Activated CD8-positive, alpha-beta memory T cell treated with anti-CD3 and anti-CD28 coated beads for 36 hours (primary cell): ENCODE results near the gene MICAL3. TPM values are rescaled to one million over a fixed set of nuclear protein-coding genes. Genes with fewer than 3 reads are reported as not detected.
"Not testable (repeated sequence)": the region's sequence is repeated elsewhere in the genome, so short reads cannot be mapped to it uniquely, and the experiment has no call there.

Source experiments
- CTCF ChIA-PET: fragments of 350-600 bp; sonication (Branson Sonifier 250); formaldehyde crosslinking; loops from one replicate; lab custom pipeline; 2021; ENCODE audit warnings: antibody characterized with exemption; lab: Charles Lee
- POLR2A ChIA-PET: fragments of 350-600 bp; sonication (Branson Sonifier 250); formaldehyde crosslinking; loops from one replicate; lab custom pipeline; 2021; ENCODE audit warnings: antibody characterized with exemption; lab: Charles Lee
- total RNA-seq, 2 experiments: library from RNA; stranded (reverse); gene quantifications; one replicate each; pipeline ENCODE4 v1.2.3, GENCODE V29; 2021

MICAL3 gene
- total RNA-seq, 2 experiments from 2014 or later, result 47.1 to 48.6 TPM

- CTCF ChIA-PET, result no interaction called here
- POLR2A ChIA-PET, result no interaction called here
These were observed 140.3 kb downstream of the MICAL3 start for GRCh38 chr22:17884084-17884483.

GRCh38 chr22:17883356-17883755, 141.0 kb downstream of the MICAL3 start:
- ChIA-PET CTCF (no interaction called here), POLR2A (no interaction called here)

- ChIA-PET CTCF (no interaction called here), POLR2A (no interaction called here)
These were observed 141.6 kb downstream of the MICAL3 start for GRCh38 chr22:17882727-17883126.

- POLR2A ChIA-PET, result no interaction called here
- CTCF ChIA-PET, result no interaction called here
These were observed 142.2 kb downstream of the MICAL3 start for GRCh38 chr22:17882162-17882561.

- ChIA-PET CTCF (no interaction called here), POLR2A (no interaction called here)
These were observed 143.0 kb downstream of the MICAL3 start for GRCh38 chr22:17881366-17881765.

GRCh38 chr22:17880468-17880867, 143.9 kb downstream of the MICAL3 start:
- CTCF ChIA-PET, result no interaction called here
- POLR2A ChIA-PET, result no interaction called here

GRCh38 chr22:17880020-17880419, 144.3 kb downstream of the MICAL3 start:
- ChIA-PET CTCF (no interaction called here), POLR2A (no interaction called here)

GRCh38 chr22:17878941-17879340, 145.4 kb downstream of the MICAL3 start:
- POLR2A ChIA-PET, result no interaction called here
- CTCF ChIA-PET, result no interaction called here

- POLR2A ChIA-PET, result no interaction called here
- CTCF ChIA-PET, result no interaction called here
These were observed 146.1 kb downstream of the MICAL3 start for GRCh38 chr22:17878186-17878694.

- POLR2A ChIA-PET, result not testable (repeated sequence)
- CTCF ChIA-PET, result interaction anchor here (1.4 kb wide), 1 partner anchor 9 kb away, joined by 3 read pairs; no protein-coding TSS in a partner anchor
These were observed 147.2 kb downstream of the MICAL3 start for GRCh38 chr22:17876878-17877855.

- ChIA-PET CTCF (interaction anchor here (1.4 kb wide), 1 partner anchor 8 kb away, joined by 3 read pairs; no protein-coding TSS in a partner anchor), POLR2A (no interaction called here)
These were observed 148.0 kb downstream of the MICAL3 start for GRCh38 chr22:17876306-17876831.

- ChIA-PET POLR2A (no interaction called here), CTCF (interaction anchor here (1.4 kb wide), 1 partner anchor 8 kb away, joined by 3 read pairs; no protein-coding TSS in a partner anchor)
These were observed 148.7 kb downstream of the MICAL3 start for GRCh38 chr22:17875631-17876030.

- CTCF ChIA-PET, result no interaction called here
These were observed 149.2 kb downstream of the MICAL3 start for GRCh38 chr22:17875156-17875555.

GRCh38 chr22:17874231-17874905, 150.0 kb downstream of the MICAL3 start:
- ChIA-PET POLR2A (no interaction called here), CTCF (no interaction called here)

More at GRCh38 chr22:17875156-17875555, 149.2 kb downstream of the MICAL3 start:
- POLR2A ChIA-PET, result no interaction called here

GRCh38 chr22:17873804-17874203, 150.6 kb downstream of the MICAL3 start:
- ChIA-PET CTCF (no interaction called here), POLR2A (no interaction called here)

- CTCF ChIA-PET, result no interaction called here
These were observed 151.2 kb downstream of the MICAL3 start for GRCh38 chr22:17873116-17873515.

GRCh38 chr22:17872471-17872870, 151.9 kb downstream of the MICAL3 start:
- ChIA-PET CTCF (interaction anchor here (1.5 kb wide), 1 partner anchor 10 kb away, joined by 4 read pairs; no protein-coding TSS in a partner anchor), POLR2A (no interaction called here)

More at GRCh38 chr22:17873116-17873515, 151.2 kb downstream of the MICAL3 start:
- POLR2A ChIA-PET, result no interaction called here

- CTCF ChIA-PET, result interaction anchor here (1.5 kb wide), 1 partner anchor 10 kb away, joined by 4 read pairs; no protein-coding TSS in a partner anchor
These were observed 152.5 kb downstream of the MICAL3 start for GRCh38 chr22:17871726-17872458.

GRCh38 chr22:17870407-17870806, 154.0 kb downstream of the MICAL3 start:
- POLR2A ChIA-PET, result no interaction called here
- CTCF ChIA-PET, result no interaction called here

More at GRCh38 chr22:17871726-17872458, 152.5 kb downstream of the MICAL3 start:
- POLR2A ChIA-PET, result no interaction called here
